GM03348 (cell line): ENCODE results near the gene ORM1.
"Not testable (repeated sequence)": the region's sequence is repeated elsewhere in the genome, so short reads cannot be mapped to it uniquely, and the experiment has no call there.

Experiments used
- DNase-seq: peaks from one replicate; pipeline ENCODE4 v3.0.0; 2012; ENCODE audit warnings: low spot score

Gene ORM1

GRCh38 chr9:114322831-114323531 lies at the start of gene ORM1:
Gene ORM1 (plus strand): TSS chr9:114323098. CDS start chr9:114323134, 36 bp downstream.
- DNase-seq = not testable (repeated sequence)

DNA sequence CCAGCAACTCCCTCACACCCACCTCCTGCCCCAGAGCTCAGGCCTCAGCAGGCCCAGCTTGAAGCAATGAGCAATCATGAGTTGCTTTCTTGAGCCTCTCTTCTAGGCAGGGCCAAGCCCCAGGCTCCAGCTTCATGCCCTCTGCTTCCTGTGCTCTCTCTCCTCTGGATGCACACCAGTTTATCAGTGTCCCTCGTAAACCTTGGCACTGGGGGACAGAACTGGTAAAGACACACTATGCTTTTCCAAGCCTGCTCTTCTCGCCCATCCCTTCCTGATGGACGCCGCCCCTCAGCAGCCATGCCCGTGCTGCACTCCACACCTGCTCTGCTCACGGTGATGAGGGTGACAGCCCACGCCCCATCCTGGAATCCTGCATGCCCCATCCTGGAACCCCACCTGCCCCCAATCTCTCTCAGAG lies 49.4 kb upstream of the ORM1 start:
- no peak for DNase-seq

DNA sequence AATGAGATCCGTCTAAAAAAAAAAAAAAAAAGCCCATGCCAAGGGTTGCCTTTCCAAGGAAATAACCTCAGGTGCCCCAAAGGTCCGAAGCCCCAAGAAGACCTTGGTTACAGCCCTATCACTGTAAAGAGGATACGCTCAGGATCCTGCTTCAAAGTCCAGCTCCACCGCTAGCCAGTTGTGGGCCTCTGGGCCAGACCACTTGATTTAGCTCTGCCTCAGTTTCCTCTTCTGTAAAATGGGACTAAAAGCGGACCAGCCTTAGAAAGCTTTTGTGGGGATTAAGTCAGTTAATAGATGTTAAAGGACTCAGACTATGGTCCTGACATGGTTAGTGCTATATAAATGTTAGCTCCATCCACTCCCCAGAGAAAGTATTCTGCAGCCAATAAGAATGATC lies 48.7 kb upstream of the ORM1 start:
- no peak for DNase-seq

DNA sequence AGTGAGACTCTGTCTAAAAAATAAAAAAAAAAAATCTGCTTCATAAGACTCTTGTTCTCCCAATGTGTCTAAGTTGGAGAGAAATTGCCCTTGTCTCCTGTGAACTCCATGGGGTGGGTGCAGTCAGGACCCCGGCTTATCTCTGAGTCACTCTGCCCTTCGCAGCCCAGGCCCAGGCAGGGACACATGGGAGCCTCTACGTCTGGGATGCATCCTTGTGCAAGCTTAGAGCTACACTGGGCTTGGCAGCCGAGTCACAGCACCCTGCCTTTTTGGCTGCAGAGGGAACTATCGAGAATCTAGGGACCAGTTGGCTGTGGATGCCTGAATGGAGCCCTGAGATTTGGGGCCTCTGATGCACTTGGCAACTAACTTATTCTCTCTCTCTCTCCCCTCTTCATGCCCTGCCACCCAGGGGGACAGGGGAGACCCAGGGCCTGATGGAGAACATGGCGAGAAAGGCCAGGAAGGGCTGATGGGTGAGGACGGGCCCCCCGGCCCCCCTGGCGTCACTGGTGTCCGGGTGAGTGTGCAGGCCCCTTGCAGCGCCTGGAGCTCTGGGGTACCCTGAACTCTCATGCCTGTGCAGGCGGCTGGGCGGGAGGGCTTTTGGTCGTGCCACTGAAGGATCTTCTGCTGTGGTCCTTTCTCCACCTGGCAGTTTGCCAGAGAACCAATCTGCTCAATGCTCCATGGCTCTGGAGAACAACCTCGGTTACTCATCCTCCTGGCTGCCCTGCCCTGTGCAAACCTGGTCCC lies 47.5 kb upstream of the ORM1 start:
- DNase-seq = no peak

- DNase-seq = peak; percentile 91
Measured at GRCh38 chr9:114276908-114277821, 45.7 kb upstream of the ORM1 start.

DNA sequence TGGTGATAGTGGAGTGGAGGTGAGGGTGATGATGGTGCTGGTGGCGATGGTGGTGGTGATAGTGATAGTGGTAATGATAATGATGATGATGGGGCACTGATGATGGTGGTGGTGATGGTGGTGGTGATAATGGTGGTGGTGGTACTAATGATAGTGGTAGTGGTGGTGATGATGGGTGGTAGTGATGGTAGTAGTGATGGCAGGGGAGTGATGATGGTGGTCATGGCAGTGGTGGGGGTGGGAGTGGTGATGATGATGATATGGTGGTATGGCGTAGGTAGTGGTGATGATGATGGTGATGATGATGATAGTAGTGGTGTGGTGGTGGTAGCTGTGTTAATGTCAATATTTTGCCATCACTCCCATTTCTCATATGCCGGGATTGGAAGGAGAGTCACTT lies 44.5 kb upstream of the ORM1 start:
- DNase-seq = no peak

GRCh38 chr9:114278881-114279570 lies 43.9 kb upstream of the ORM1 start:
- peak; percentile 73 for DNase-seq

DNA sequence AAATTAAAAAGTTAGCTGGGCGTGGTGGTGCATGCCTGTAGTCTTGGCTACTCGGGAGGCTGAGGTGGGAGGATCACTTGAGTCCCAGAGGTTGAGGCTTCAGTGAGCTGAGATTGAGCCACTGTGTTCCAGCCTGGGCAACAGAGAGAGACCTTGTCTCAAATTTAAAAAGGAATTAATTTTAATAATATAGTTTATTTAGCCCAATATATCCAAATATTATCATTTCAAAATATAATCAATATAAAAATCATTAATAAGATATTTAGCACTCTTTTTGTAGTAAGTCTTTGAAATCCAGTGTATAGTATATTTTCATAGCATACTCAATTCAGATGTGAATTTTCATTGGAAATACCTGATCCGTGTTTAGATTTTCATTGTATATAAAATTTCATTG lies 43.2 kb upstream of the ORM1 start:
- no peak for DNase-seq

- peak; percentile 35 for DNase-seq
Measured at GRCh38 chr9:114280636-114281472, 42.0 kb upstream of the ORM1 start.

GRCh38 chr9:114281473-114282103 lies 41.3 kb upstream of the ORM1 start:
- DNase-seq = no peak

DNA sequence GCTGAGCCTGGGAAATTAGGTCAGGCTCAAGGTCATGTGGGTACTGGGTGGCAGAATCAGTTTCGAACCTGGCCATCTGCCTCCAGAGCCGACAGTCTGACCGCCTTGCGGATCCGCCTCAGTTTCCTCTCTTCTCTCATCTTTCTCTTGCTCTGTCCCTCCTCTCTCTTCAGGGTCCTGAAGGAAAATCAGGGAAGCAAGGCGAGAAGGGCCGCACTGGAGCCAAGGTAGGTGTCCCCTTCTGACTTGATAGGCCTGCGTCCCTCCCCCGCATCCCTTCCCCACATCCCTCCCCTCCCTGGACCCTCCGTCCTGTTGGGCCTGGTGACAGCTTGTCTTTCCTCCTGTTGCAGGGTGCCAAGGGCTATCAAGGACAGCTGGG lies 40.8 kb upstream of the ORM1 start:
- no peak for DNase-seq

GRCh38 chr9:114282507-114282906 lies 40.4 kb upstream of the ORM1 start:
- DNase-seq = no peak

GRCh38 chr9:114282926-114283325 lies 40.0 kb upstream of the ORM1 start:
- DNase-seq = peak; percentile 68

DNA sequence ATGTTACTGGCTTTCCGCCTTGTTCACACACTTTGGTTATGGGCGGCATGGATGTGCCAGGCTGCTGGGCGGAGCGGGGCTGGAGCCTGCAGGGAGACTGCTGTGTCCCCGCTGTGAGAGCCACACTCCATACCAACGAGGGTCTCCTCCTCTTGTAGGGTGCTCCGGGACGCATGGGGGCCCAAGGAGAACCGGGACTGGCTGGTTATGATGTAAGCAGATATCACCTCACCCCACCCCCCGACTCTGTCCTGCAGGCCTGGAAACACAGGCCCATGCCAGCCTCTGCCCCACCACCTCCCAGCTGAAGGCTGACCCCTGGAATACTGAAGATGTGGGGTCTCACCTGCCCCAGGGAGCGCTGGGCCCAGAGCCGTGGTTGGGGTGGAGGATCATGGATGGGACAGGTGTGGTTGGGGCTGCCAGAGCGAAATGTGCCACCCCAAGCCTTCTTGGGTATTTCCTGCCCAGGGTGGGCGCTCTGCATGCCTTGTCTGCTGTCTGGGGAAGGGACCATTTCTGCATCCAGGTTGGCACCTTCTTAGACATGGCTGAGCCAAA lies 39.3 kb upstream of the ORM1 start:
- no peak for DNase-seq

DNA sequence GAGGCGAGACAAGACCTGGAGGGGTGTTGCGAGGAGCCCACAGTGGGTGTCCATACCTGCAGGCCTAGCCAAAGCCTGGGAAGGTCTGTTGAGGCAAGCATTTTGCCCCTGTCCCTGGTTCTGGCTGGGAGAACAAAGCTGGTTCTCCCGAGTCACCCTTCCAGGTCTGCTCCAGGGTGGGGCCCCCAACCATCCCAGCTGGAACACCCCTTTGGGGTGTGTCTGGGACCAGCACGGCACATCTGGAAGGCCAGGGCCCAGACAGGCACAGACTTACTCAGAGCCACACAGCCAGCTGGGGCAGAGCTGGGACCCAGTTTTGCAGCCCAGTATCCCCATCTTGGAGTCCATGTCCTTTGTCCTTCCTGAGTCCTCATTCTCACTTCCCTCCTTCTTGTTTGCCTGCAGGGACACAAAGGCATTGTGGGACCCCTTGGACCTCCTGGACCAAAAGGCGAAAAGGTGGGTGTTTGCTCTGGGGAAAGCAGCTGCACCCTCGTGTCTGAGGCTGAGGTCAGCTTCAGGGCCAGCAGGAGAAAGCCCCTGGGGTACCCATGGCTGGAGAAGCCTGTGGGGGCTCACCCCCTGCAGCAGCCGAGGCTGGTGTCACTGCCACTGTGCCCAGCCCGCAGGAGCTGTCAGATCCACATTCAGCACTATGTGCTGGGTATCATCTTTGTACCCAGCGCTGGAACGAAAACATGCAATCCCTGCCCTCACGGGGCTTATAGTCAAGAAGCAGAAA lies 38.4 kb upstream of the ORM1 start:
- no peak for DNase-seq

- peak; percentile 93 for DNase-seq
Measured at GRCh38 chr9:114285166-114285867, 37.6 kb upstream of the ORM1 start.

DNA sequence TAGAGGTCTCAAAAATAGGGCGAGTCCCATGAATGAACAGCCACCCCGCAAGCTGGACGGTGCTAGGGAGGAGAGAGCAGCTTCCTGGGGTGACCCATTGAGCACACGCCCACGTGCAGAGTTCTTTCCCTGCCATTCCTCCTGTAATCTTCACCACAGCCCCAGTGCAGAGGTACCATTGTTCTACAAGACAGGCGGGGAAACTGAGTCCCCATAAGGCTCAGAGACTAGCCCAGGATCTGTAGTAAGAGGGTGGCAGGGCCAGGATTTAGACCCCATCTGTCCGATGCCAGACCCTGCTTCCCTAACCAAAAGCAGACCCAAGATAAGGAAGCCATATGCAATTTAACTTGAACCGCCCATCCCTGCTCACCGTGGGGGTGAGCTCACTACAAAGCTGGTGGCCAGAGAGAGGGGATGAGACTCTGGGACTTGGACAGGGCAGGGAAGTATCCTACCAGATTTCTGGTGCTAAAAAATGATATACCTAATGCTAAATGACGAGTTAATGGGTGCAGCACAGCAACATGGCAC lies 36.7 kb upstream of the ORM1 start:
- no peak for DNase-seq

GRCh38 chr9:114287001-114287762 lies 35.7 kb upstream of the ORM1 start:
- no peak for DNase-seq
